KMS-11 (cell line): ENCODE data around the gene AGL.

Source experiments
- H2AFZ ChIP-seq: fragments of 200-600 bp; sonication (generic); 2 replicates; pipeline ENCODE4 v1.6.1; 2016; ENCODE audit warnings: antibody characterized with exemption, mixed run types, low read depth
- H3K27ac ChIP-seq: fragments of 200-600 bp; sonication (generic); 2 replicates; pipeline ENCODE4 v1.6.1; 2016; ENCODE audit warnings: mild to moderate bottlenecking, mixed run types
- H3K27me3 ChIP-seq: fragments of 200-600 bp; sonication (generic); 2 replicates; pipeline ENCODE4 v1.6.1; 2017; ENCODE audit warnings: mild to moderate bottlenecking, low read depth, mixed run types, moderate library complexity; ENCODE audit not compliant: insufficient read depth
- H3K36me3 ChIP-seq: fragments of 200-600 bp; sonication (generic); 2 replicates; pipeline ENCODE4 v1.6.1; 2017; ENCODE audit warnings: mild to moderate bottlenecking, mixed run types; ENCODE audit not compliant: insufficient read depth
- H3K4me1 ChIP-seq: fragments of 200-600 bp; sonication (generic); 2 replicates; pipeline ENCODE4 v1.6.1; 2016; ENCODE audit warnings: mild to moderate bottlenecking, low read depth, mixed run types; ENCODE audit not compliant: poor library complexity, severe bottlenecking
- H3K4me2 ChIP-seq: fragments of 200-600 bp; sonication (generic); 2 replicates; pipeline ENCODE4 v1.7.0; 2016; ENCODE audit warnings: mild to moderate bottlenecking, mixed run types
- H3K4me3 ChIP-seq: fragments of 200-600 bp; sonication (generic); IDR thresholded peaks from 2 replicates; pipeline ENCODE4 v1.6.1; 2017; ENCODE audit warnings: low read depth, low read length, mixed read lengths; ENCODE audit not compliant: insufficient read depth
- H3K79me2 ChIP-seq: fragments of 200-600 bp; sonication (generic); 2 replicates; pipeline ENCODE4 v1.6.1; 2016; ENCODE audit warnings: low read depth, mixed run types; ENCODE audit not compliant: insufficient read depth
- H3K9ac ChIP-seq: fragments of 200-600 bp; sonication (generic); 2 replicates; pipeline ENCODE4 v1.6.1; 2016; ENCODE audit warnings: mild to moderate bottlenecking, mixed run types
- H4K20me1 ChIP-seq: fragments of 200-600 bp; sonication (generic); 2 replicates; pipeline ENCODE4 v1.6.1; 2016; ENCODE audit warnings: mild to moderate bottlenecking, mixed run types; ENCODE audit not compliant: insufficient read depth
- TF ChIP-seq, protein P1 (sequence below): fragments of 200-600 bp; sonication (generic); conservative IDR thresholded peaks from 2 replicates; pipeline ENCODE4 v1.6.1; 2017; ENCODE audit warnings: low read depth, mild to moderate bottlenecking, antibody characterized with exemption, low read length, moderate library complexity, mixed read lengths

Gene AGL

GRCh38 chr1:99818063-99818699, 32.0 kb upstream of the AGL start:
- H3K27me3 ChIP-seq: no peaks in the 10 kb centered on the region
- H3K4me1 ChIP-seq: peaks cover 7% of the 10 kb centered on the region
- no peaks in the 10 kb centered on the region for H4K20me1 ChIP-seq
- H3K36me3 ChIP-seq: no peaks in the 10 kb centered on the region
- no peak overlapping the region for H3K4me2 ChIP-seq
- no peaks in the 10 kb centered on the region for H3K79me2 ChIP-seq
- H2AFZ ChIP-seq: no peak overlapping the region
- H3K4me3 ChIP-seq: no peak overlapping the region
- TF ChIP-seq, protein P1, sequence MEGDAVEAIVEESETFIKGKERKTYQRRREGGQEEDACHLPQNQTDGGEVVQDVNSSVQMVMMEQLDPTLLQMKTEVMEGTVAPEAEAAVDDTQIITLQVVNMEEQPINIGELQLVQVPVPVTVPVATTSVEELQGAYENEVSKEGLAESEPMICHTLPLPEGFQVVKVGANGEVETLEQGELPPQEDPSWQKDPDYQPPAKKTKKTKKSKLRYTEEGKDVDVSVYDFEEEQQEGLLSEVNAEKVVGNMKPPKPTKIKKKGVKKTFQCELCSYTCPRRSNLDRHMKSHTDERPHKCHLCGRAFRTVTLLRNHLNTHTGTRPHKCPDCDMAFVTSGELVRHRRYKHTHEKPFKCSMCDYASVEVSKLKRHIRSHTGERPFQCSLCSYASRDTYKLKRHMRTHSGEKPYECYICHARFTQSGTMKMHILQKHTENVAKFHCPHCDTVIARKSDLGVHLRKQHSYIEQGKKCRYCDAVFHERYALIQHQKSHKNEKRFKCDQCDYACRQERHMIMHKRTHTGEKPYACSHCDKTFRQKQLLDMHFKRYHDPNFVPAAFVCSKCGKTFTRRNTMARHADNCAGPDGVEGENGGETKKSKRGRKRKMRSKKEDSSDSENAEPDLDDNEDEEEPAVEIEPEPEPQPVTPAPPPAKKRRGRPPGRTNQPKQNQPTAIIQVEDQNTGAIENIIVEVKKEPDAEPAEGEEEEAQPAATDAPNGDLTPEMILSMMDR: no peak
- no peak overlapping the region for H3K9ac ChIP-seq
- no peak overlapping the region for H3K27ac ChIP-seq

DNA sequence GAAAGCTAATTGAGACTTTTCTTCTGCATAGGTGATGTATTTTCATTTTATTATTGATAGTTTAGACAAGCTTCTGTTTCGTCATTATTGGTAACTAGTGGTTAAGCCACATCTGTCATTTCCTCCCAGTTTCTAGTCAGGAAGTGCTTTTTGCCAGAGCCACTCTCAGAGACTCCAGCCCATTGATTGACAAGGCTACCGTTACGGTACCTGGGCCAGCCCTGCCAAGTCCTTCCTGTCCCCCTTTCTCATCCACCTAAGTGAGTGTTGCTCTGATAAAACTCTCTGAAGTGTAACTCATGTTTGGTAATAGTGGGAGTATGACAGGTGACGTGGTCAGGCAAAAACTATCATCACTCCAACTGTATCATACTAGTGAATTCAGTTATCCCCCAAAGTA, 29.6 kb upstream of the AGL start:
- Histone ChIP-seq H3K4me3 (no peak overlapping the region), H3K4me1 (peaks cover 7% of the 10 kb centered on the region), H3K27me3 (no peaks in the 10 kb centered on the region), H2AFZ (no peak overlapping the region), H3K27ac (no peak overlapping the region), H3K36me3 (no peaks in the 10 kb centered on the region), H3K79me2 (no peaks in the 10 kb centered on the region), H3K9ac (no peak overlapping the region), H4K20me1 (no peaks in the 10 kb centered on the region), H3K4me2 (no peak overlapping the region)
- TF ChIP-seq, protein P1: no peak

DNA sequence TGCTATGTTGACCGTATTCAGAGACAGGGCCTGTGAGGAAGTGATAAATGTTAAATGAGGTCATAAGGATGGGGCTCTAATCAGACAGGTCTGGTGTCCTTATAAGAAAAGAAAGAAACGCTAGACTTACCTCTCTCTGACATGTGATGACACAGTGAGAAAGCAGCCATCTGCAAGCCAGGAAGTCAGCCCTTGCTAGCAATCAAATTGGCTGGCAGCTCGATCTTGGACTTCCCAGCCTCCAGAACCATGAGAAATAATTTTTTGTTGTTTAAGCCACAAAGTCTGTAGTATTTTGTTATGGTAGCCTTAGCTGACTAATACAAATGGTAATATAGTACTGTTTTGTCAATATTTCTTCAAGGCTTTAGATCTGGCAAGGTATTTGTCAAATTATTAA, 25.1 kb upstream of the AGL start:
- Histone ChIP-seq H3K27ac (no peak overlapping the region), H3K9ac (no peak overlapping the region), H3K4me2 (no peak overlapping the region), H2AFZ (no peak overlapping the region), H3K36me3 (no peaks in the 10 kb centered on the region), H3K79me2 (no peaks in the 10 kb centered on the region), H3K4me1 (no peaks in the 10 kb centered on the region), H3K4me3 (no peak overlapping the region), H4K20me1 (no peaks in the 10 kb centered on the region), H3K27me3 (no peaks in the 10 kb centered on the region)
- TF ChIP-seq, protein P1: no peak

DNA sequence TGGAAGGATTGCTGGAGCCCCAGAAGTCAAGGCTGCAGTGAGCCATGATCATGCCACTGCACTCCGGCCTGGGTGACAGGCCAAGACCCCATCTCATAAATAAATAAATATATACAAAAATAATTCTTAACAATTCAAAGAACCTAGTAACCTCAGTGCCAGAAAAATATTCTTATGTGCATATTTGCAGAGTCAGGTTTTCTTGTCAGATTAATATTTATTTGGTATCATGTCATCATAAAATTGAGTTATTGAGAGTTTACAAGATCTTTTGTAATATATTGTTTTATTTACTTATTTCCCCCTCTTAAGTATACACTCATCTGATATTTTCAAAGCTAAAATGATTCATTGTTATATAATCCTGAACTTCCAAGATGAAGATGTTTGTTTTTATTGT, 24.5 kb upstream of the AGL start:
- TF ChIP-seq, protein P1: no peak
- no peak overlapping the region for H3K4me2 ChIP-seq

More for the DNA sequence above, 24.5 kb upstream of the AGL start:
- no peaks in the 10 kb centered on the region for H4K20me1 ChIP-seq
- no peaks in the 10 kb centered on the region for H3K79me2 ChIP-seq
- no peaks in the 10 kb centered on the region for H3K36me3 ChIP-seq
- no peak overlapping the region for H3K4me3 ChIP-seq
- H3K27me3 ChIP-seq: no peaks in the 10 kb centered on the region
- H2AFZ ChIP-seq: no peak overlapping the region
- H3K9ac ChIP-seq: no peak overlapping the region
- no peaks in the 10 kb centered on the region for H3K4me1 ChIP-seq
- H3K27ac ChIP-seq: no peak overlapping the region
